RWPE1 (cell line): Measurements from ENCODE around the gene PWWP2B.
A peak's percentile ranks its signal among the peaks of the same experiment; 100 is the strongest.

ENCODE experiments used
- CTCF ChIA-PET: fragments of 350-600 bp; sonication (Branson Sonifier 250); formaldehyde crosslinking; extraction: SDS; loops from one replicate; lab custom pipeline; 2021; lab: Yijun Ruan, JAX
- POLR2A ChIA-PET: fragments of 400-600 bp; formaldehyde crosslinking; extraction: SDS; loops from one replicate; lab custom pipeline; 2020; ENCODE audit warnings: antibody characterized with exemption; ENCODE audit not compliant: low non-redundant PET; lab: Yijun Ruan, JAX
- DNase-seq: peaks from one replicate; pipeline ENCODE4 v3.0.0; 2012; ENCODE audit warnings: low spot score
- H3K27ac ChIP-seq: fragments of 450-650 bp; 2 replicates; pipeline ENCODE4 v1.5.1; 2017
- TF ChIP-seq, protein P1 (sequence below): fragments of 450-650 bp; conservative IDR thresholded peaks from 2 replicates; pipeline ENCODE4 v1.5.1; 2017; ENCODE audit warnings: low read depth, mild to moderate bottlenecking

PWWP2B gene

DNA sequence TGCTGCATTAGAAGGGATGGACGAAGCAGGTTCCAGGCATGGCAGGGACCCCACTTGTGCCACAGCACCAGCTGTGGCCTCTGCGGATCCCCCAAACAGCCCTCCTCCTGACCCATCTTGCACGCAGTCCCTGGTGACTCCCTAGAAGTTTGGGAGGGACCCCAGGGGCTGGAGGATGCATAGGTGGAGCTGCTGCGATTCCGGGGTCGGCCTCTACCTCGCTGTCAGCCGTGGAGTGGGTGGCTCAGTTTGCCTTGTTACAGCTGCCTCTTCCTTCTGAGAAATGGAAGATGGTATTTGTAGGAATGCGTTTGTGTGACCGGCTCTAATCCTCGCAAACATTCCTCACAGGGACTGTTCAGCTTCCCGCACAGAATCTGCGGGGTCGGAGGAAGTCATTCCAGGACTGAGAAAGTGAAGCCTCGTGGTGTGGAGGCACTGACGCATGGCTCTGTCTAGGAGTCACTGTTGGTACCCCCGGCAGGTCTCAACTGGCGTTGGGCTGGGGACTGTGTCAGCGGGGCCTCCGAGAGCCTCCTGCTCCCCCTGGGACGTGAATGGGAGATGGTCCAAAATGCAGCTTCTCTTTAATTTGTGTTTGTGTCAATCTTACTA, 17.5 kb downstream of the PWWP2B start:
- CTCF ChIA-PET: interaction anchor here (0.5 kb wide), 1 partner anchor 62 kb away, joined by 3 read pairs; no protein-coding TSS in a partner anchor
- DNase-seq: no peak
- POLR2A ChIA-PET: interaction anchor here (1.1 kb wide), 1 partner anchor 32 kb away, joined by 3 read pairs; no protein-coding TSS in a partner anchor
- TF ChIP-seq, protein P1, sequence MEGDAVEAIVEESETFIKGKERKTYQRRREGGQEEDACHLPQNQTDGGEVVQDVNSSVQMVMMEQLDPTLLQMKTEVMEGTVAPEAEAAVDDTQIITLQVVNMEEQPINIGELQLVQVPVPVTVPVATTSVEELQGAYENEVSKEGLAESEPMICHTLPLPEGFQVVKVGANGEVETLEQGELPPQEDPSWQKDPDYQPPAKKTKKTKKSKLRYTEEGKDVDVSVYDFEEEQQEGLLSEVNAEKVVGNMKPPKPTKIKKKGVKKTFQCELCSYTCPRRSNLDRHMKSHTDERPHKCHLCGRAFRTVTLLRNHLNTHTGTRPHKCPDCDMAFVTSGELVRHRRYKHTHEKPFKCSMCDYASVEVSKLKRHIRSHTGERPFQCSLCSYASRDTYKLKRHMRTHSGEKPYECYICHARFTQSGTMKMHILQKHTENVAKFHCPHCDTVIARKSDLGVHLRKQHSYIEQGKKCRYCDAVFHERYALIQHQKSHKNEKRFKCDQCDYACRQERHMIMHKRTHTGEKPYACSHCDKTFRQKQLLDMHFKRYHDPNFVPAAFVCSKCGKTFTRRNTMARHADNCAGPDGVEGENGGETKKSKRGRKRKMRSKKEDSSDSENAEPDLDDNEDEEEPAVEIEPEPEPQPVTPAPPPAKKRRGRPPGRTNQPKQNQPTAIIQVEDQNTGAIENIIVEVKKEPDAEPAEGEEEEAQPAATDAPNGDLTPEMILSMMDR: no peak
- H3K27ac ChIP-seq: peak overlapping the region; percentile 45

DNA sequence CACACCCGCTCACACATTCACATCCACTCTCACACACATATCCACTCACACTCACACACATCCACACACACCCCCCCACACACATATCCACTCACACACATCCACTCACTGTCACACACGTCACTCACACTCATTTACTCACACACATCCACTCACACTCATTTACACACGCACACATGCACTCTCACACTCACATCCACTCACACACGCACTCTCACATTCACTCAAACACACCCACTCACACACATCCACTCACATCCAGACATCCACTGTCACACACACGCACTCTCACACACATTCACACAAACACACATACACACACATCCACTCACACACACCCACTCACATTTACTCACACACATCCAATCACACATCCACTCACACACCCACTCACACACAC, 18.3 kb downstream of the PWWP2B start:
- ChIA-PET POLR2A (no interaction called here), CTCF (no interaction called here)
- peak overlapping the region; percentile 45; the same call in 1 of the 2 replicates for H3K27ac ChIP-seq
- no peak for DNase-seq
- TF ChIP-seq, protein P1: no peak

DNA sequence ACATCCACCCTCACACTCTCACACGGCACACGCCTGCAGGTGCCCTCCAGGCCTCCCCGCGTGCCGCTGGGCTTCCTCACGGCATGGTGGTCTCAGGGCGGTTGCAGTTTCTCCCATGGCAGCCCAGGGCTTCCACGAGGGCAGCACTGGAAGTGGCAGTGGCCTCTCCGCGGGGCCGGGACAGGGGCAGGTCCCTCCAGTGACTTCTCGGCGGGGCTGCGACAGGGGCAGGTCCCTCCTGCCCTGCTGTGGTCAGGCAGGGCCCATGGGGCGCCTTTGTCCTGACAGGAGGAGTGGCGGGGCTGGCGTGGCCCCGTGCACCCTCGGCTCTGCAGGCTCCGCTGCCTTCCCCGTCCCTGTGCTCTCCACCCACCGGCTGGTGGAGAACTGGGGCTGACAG, 19.0 kb downstream of the PWWP2B start:
- TF ChIP-seq, protein P1: no peak
- peak overlapping the region; percentile 91 for H3K27ac ChIP-seq
- CTCF ChIA-PET: no interaction called here
- POLR2A ChIA-PET: no interaction called here
- no peak for DNase-seq

DNA sequence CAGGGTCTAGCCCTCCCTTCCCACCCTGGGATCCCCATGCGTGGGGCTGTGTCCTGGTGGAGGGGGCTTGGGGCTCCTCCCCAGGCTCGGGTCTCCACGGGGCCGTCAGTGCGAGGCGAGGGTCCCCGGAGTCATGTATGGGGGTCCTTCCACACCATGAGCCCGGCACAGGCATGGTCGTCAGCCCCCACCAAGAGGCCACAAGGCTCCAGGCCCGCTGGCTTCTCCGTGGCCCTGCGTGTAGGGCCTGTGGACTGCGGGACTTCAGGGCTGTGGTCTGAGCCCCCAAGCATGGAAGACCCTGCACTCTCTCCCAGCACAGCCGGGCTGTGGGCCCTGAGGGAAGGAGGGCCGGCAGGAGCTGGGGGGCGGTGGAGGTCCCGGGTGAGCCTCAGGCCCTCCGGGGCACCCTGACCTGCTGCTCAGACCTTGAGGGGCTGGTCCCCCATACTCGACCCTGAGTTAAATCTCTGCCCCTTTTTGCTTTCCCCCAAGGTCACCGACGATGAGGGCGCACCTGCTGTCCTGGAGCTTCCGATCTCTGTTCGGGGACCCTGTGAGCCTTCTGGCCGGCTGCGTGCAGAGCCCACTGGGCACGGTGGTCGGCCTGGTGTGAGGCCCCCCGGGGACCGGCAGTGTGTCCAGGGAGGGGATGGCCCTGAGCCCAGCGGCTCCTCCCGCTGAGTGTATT, 19.7 kb downstream of the PWWP2B start:
- peak overlapping the region; percentile 91 for H3K27ac ChIP-seq
- ChIA-PET POLR2A (no interaction called here), CTCF (no interaction called here)
- TF ChIP-seq, protein P1: no peak
- no peak for DNase-seq

DNA sequence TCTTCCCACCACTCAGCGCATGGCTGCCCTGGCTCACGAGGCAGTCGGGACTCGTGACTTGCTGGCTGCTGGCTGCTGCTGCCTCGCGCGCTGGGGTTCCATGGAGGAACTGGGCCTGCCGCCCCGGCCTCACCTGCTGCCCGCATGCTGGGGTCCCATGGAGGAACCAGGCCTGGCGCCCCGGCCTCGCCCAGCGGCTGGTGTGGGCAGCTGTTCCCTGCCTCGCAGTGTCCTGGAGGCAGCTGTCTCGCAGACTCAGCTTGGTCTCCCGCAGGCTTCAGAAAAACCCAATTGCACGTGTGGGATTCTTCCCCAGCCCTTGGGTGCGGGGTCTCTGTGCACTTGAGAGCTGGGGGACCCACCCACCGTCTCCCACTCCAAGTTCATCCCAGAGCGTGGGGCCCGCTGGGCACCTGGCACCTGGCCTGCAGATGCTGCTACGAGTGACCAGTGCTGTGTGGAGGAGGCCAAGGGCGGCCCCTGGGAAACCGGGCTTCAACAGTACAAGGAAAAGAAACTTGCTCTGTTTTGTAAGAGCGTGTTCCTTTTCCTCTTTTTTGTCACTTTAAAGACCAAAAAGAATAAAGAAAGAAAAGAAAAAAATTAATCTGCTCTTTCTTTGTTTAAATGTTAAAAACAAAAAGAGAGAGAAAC, 20.4 kb downstream of the PWWP2B start:
- POLR2A ChIA-PET: no interaction called here
- TF ChIP-seq, protein P1: no peak
- H3K27ac ChIP-seq: peak overlapping the region; percentile 91
- CTCF ChIA-PET: no interaction called here
- DNase-seq: no peak

DNA sequence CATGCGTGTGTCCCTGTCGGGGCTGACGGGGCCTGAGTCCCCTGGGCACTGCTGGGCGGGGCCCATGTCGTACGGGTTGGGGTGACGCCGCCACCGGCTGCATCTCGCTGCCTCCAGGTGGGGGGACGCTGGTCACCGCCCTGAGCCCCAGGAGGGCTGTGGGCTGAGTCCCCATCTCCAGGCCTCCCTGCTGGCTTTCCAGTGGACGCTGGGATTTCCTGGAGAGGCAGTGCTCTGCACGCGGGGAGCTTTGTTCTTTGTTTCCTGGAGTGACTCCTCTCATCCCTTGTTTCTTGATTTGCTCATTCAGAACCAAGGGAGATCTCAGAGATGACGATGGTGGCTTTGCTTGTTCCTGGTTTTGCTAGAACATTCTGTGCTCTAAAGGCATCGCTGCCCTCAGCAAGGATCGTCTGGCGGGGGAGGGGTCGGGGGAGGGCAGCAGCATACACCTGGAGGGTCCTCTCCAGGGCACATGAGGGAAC, 21.0 kb downstream of the PWWP2B start:
- TF ChIP-seq, protein P1: no peak
- DNase-seq: no peak
- CTCF ChIA-PET: interaction anchor here (0.9 to 1.0 kb wide), 2 partner anchors 8 to 29 kb away, joined by 5 read pairs; no protein-coding TSS in a partner anchor
- H3K27ac ChIP-seq: peak overlapping the region; percentile 91
- POLR2A ChIA-PET: no interaction called here
